ENCODE data around the gene DEPP1.
A peak's percentile ranks its signal among the peaks of the same experiment; 100 is the strongest.

DNA sequence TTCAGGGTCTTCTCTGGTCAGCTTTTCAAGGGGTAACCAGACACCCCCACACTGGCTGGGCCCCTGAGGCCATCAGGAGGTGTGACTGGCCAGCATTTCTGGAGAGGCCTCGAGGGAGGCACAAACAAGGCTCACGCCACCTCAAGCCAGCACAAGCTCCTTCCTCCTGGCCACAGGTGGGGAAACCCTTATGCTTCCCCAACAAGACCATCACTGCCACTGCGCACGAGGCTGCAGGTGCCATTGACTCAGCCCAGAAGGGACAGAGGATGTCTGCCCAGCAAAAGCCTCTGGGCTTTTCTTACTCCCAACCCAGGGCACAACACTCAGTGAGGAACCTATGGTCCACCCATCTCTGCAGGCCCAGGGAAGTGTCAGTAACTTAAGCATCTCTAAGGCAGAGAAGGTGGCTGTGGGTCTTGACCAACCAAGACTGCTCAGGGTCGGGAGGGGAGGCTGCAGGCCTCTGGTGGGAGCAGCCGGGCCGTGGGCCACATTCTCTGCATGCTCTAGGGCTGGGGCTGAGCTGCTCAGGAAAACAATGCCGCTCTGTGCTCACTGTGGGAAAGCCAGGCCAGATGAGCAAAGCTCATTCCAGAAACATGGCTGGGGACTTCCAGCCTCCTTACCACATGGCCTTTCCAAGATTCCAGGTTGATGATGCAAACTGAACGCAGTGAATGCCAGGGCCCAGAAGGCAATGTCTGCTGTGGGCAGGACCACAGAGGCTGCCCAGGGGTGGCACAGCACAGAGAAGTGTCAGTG is 43.2 kb downstream of the DEPP1 start:
- TF ChIP-seq POLR2AphosphoS5 (IDR thresholded peaks at IDR 0.05) = peak; percentile 66
- TF ChIP-seq, protein P1, sequence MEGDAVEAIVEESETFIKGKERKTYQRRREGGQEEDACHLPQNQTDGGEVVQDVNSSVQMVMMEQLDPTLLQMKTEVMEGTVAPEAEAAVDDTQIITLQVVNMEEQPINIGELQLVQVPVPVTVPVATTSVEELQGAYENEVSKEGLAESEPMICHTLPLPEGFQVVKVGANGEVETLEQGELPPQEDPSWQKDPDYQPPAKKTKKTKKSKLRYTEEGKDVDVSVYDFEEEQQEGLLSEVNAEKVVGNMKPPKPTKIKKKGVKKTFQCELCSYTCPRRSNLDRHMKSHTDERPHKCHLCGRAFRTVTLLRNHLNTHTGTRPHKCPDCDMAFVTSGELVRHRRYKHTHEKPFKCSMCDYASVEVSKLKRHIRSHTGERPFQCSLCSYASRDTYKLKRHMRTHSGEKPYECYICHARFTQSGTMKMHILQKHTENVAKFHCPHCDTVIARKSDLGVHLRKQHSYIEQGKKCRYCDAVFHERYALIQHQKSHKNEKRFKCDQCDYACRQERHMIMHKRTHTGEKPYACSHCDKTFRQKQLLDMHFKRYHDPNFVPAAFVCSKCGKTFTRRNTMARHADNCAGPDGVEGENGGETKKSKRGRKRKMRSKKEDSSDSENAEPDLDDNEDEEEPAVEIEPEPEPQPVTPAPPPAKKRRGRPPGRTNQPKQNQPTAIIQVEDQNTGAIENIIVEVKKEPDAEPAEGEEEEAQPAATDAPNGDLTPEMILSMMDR (IDR thresholded peaks at IDR 0.05) = no peak
